Endothelial cell of umbilical vein (primary cell): ENCODE data around the gene GREB1. TPM values are rescaled to one million over a fixed set of nuclear protein-coding genes. Genes with fewer than 3 reads are reported as not detected.

Experiments used
- BruUV-seq: library from RNA; stranded (reverse); fragments of 400-500 nt; replicated peaks from 2 replicates; lab custom pipeline; 2021; lab: Mats Ljungman, UMichigan
- CTCF ChIA-PET: fragments of 300-600, 350-600 bp; sonication (Branson Sonifier 250); formaldehyde crosslinking; loops from one replicate; lab custom pipeline; 2021; ENCODE audit warnings: antibody characterized with exemption, inconsistent platforms; lab: Charles Lee
- POLR2A ChIA-PET: fragments of 300-600, 350-600 bp; sonication (Branson Sonifier 250); formaldehyde crosslinking; loops from one replicate; lab custom pipeline; 2021; ENCODE audit warnings: antibody characterized with exemption, inconsistent platforms; lab: Charles Lee
- DNase-seq: peaks from one replicate; pipeline ENCODE4 v3.0.0-alpha.2; 2011; ENCODE audit warnings: low read depth, low spot score
- FAIRE-seq: peaks from 2 replicates; lab custom pipeline; 2011; peaks lifted over from hg19 to GRCh38; lab: Jason Lieb, UNC
- H2AFZ ChIP-seq: 2 replicates; pipeline ENCODE4 v1.6.0; 2012; ENCODE audit warnings: low read depth, low read length, control low read depth, inconsistent platforms
- H3K27ac ChIP-seq: 2 replicates; pipeline ENCODE4 v1.5.1; 2011; ENCODE audit warnings: low read depth, mild to moderate bottlenecking, control low read depth, low read length, moderate library complexity; ENCODE audit not compliant: insufficient read depth
- H3K27me3 ChIP-seq, 2 experiments: 2 replicates each; pipeline versions ENCODE4 v1.6.0 to v1.6.1; 2011; ENCODE audit warnings: low read length in 2 of 2, mixed read lengths in 1 of 2; ENCODE audit not compliant: control insufficient read depth in 2 of 2, insufficient read depth in 2 of 2
- H3K36me3 ChIP-seq, 2 experiments: 2 replicates in 1 of 2; 3 replicates in 1 of 2; pipeline ENCODE4 v1.5.1; 2011; ENCODE audit warnings: low read length in 2 of 2, mild to moderate bottlenecking in 1 of 2, moderate library complexity in 1 of 2; ENCODE audit not compliant: control insufficient read depth in 2 of 2, insufficient read depth in 2 of 2; ENCODE audit errors: extremely low read depth in 1 of 2
- H3K4me1 ChIP-seq: 3 replicates; pipeline ENCODE4 v1.5.1; 2011; ENCODE audit warnings: mild to moderate bottlenecking, low read length; ENCODE audit not compliant: control insufficient read depth, insufficient read depth; ENCODE audit errors: extremely low read depth
- H3K4me2 ChIP-seq: 2 replicates; pipeline ENCODE4 v1.6.1; 2011; ENCODE audit warnings: low read length, control low read depth, mixed read lengths; ENCODE audit not compliant: insufficient read depth
- H3K4me3 ChIP-seq, 3 experiments: fragments of 200-600 bp in 1 of 3; sonication (generic), shearing (Covaris generic) in 1 of 3; replicated peaks in 1 of 3; 2 replicates each; pipeline ENCODE4 v1.5.1; 2011 to 2016; ENCODE audit warnings: control low read depth in 3 of 3, low read length in 3 of 3, mild to moderate bottlenecking in 2 of 3, inconsistent platforms in 1 of 3, low read depth in 1 of 3, moderate library complexity in 1 of 3; ENCODE audit not compliant: insufficient read depth in 1 of 3
- H3K79me2 ChIP-seq: 2 replicates; pipeline ENCODE4 v1.6.0; 2012; ENCODE audit warnings: low read length, inconsistent platforms; ENCODE audit not compliant: control insufficient read depth, insufficient read depth
- H3K9ac ChIP-seq: replicated peaks from 2 replicates; pipeline ENCODE3; 2011; ENCODE audit warnings: low read length, control low read depth; ENCODE audit not compliant: insufficient read depth; ENCODE audit errors: extremely low read depth
- H3K9me1 ChIP-seq: replicated peaks from 3 replicates; pipeline ENCODE4 v1.6.0; 2011; ENCODE audit warnings: mild to moderate bottlenecking, low read length; ENCODE audit not compliant: control insufficient read depth, insufficient read depth; ENCODE audit errors: extremely low read depth
- H3K9me3 ChIP-seq: replicated peaks from 2 replicates; pipeline ENCODE4 v1.5.1; 2012; ENCODE audit warnings: low read length, inconsistent platforms; ENCODE audit not compliant: control insufficient read depth, insufficient read depth
- H4K20me1 ChIP-seq: replicated peaks from 2 replicates; pipeline ENCODE3; 2011; ENCODE audit warnings: mild to moderate bottlenecking, low read length; ENCODE audit not compliant: control insufficient read depth, insufficient read depth; ENCODE audit errors: extremely low read depth
- EZH2 ChIP-seq: IDR thresholded peaks from 2 replicates; pipeline ENCODE4 v1.6.1; 2012; ENCODE audit warnings: borderline replicate concordance, low read depth, mild to moderate bottlenecking, moderate library complexity, low read length, inconsistent platforms; ENCODE audit not compliant: severe bottlenecking
- FOS ChIP-seq: IDR thresholded peaks from 2 replicates; pipeline ENCODE4 v1.6.1; 2011; ENCODE audit warnings: mild to moderate bottlenecking, low read length, moderate library complexity, borderline replicate concordance; ENCODE audit not compliant: insufficient read depth
- GATA2 ChIP-seq: IDR thresholded peaks from 2 replicates; pipeline ENCODE4 v1.7.0; 2011; ENCODE audit warnings: low read depth, mild to moderate bottlenecking, moderate library complexity, mixed read lengths, low read length; ENCODE audit not compliant: insufficient read length, insufficient read depth
- JUN ChIP-seq: IDR thresholded peaks from 2 replicates; pipeline ENCODE4 v1.6.1; 2011; ENCODE audit warnings: borderline replicate concordance, low read depth; ENCODE audit not compliant: insufficient read length, insufficient read depth
- MYC ChIP-seq: IDR thresholded peaks from one replicate; pipeline ENCODE4 v1.6.1; 2011; ENCODE audit warnings: mild to moderate bottlenecking, low read depth, low read length
- POLR2A ChIP-seq: IDR thresholded peaks from 2 replicates; pipeline ENCODE4 v1.6.1; 2012; ENCODE audit warnings: low read depth, mild to moderate bottlenecking, control low read depth, low read length
- POLR2AphosphoS5 ChIP-seq: IDR thresholded peaks from 2 replicates; pipeline ENCODE4 v1.6.1; 2012; ENCODE audit warnings: low read depth, mild to moderate bottlenecking, control low read depth, low read length, moderate library complexity; ENCODE audit not compliant: insufficient read depth
- dilution Hi-C: fragments of 300-500 bp; cut with MboI; formaldehyde crosslinking; loops from one replicate; pipeline ENCODE4 v1.15.0; 2019; ENCODE audit warnings: low sequenced_read_pairs; ENCODE audit not compliant: extremely low pct_ligation_motif_present
- intact Hi-C: fragments of 100-400 bp; cut with micrococcal nuclease; formaldehyde crosslinking; loops from one replicate; pipeline ENCODE4 v1.10.0; 2022
- polyA plus RNA-seq, 4 experiments: library from polyadenylated mRNA; depleted of rRNA in 3 of 4; stranded (reverse) in 3 of 4; unstranded in 1 of 4; fragments of >200 nt; gene quantifications; 2 replicates each; pipeline versions ENCODE4 v1.2.1 to v1.2.3, GENCODE V29; 2011 to 2012; ENCODE audit warnings: missing spikeins in 1 of 4
- total RNA-seq: library from RNA; stranded (reverse); gene quantifications from 2 replicates; pipeline ENCODE4 v1.2.3, GENCODE V29; 2021
- TF ChIP-seq, protein P1 (sequence below), 2 donors: IDR thresholded peaks; 1 replicate in 1 of 2; 2 replicates in 1 of 2; pipeline ENCODE4 v1.5.1; 2011; ENCODE audit warnings: low read length in 2 of 2, mild to moderate bottlenecking in 2 of 2, moderate library complexity in 2 of 2, control low read depth in 1 of 2, inconsistent platforms in 1 of 2, low read depth in 1 of 2; ENCODE audit not compliant: insufficient read depth in 1 of 2; ENCODE audit errors: extremely low read depth in 1 of 2
- TF ChIP-seq, protein P2 (sequence below): IDR thresholded peaks from 2 replicates; pipeline ENCODE4 v1.6.1; 2011; ENCODE audit not compliant: insufficient read depth, insufficient read length

The GREB1 gene
- total and polyA plus RNA-seq, 2 donors (not counting 3 experiments of a cell fraction or from before 2014, with no cell fraction given): 0.17 to 0.58 TPM

- Histone ChIP-seq H3K79me2 (no peaks in the 10 kb centered on the region), H3K9me1 (no peaks in the 10 kb centered on the region), H3K9ac (no peak overlapping the region), H3K9me3 (no peaks in the 10 kb centered on the region), H4K20me1 (no peaks in the 10 kb centered on the region), H3K4me2 (no peak overlapping the region), H3K27ac (no peak overlapping the region), H3K4me1 (no peaks in the 10 kb centered on the region), H3K27me3 (peaks cover 0 to 4% of the 10 kb centered on the region in 2 experiments), H3K36me3 (no peaks in the 10 kb centered on the region), H2AFZ (no peak overlapping the region), H3K4me3 (no peak overlapping the region)
- CTCF ChIA-PET: no interaction called here
- FAIRE-seq (no peak), DNase-seq (no peak)
- intact Hi-C loops (no loop called here), dilution Hi-C loops (no loop called here)
- POLR2A ChIA-PET: no interaction called here
- TF ChIP-seq POLR2A (no peak), EZH2 (no peak), JUN (no peak), POLR2AphosphoS5 (no peak), GATA2 (no peak), MYC (no peak), FOS (no peak)
- TF ChIP-seq, protein P1, sequence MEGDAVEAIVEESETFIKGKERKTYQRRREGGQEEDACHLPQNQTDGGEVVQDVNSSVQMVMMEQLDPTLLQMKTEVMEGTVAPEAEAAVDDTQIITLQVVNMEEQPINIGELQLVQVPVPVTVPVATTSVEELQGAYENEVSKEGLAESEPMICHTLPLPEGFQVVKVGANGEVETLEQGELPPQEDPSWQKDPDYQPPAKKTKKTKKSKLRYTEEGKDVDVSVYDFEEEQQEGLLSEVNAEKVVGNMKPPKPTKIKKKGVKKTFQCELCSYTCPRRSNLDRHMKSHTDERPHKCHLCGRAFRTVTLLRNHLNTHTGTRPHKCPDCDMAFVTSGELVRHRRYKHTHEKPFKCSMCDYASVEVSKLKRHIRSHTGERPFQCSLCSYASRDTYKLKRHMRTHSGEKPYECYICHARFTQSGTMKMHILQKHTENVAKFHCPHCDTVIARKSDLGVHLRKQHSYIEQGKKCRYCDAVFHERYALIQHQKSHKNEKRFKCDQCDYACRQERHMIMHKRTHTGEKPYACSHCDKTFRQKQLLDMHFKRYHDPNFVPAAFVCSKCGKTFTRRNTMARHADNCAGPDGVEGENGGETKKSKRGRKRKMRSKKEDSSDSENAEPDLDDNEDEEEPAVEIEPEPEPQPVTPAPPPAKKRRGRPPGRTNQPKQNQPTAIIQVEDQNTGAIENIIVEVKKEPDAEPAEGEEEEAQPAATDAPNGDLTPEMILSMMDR (IDR thresholded peaks at IDR 0.05; ENCODE audit: extremely low read depth in 1 of 2, insufficient read depth in 1 of 2, low read depth in 1 of 2, low read length in 2 of 2): no peak
- TF ChIP-seq, protein P2, sequence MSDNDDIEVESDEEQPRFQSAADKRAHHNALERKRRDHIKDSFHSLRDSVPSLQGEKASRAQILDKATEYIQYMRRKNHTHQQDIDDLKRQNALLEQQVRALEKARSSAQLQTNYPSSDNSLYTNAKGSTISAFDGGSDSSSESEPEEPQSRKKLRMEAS: no peak
- no TSS peak for BruUV-seq
These were observed 110.4 kb downstream of the GREB1 start for GRCh38 chr2:11644293-11644692.
